CD4-positive, alpha-beta T cell treated with Interleukin-6 at 100 ng/mL for 8 hours (primary cell): Measurements from ENCODE around the gene LMX1A.

ENCODE experiments used
- DNase-seq: peaks from one replicate; pipeline ENCODE4 v3.0.0-alpha.2; 2020; ENCODE audit warnings: mixed read lengths, low spot score

The LMX1A gene

GRCh38 chr1:165325460-165326203, 30.9 kb downstream of the LMX1A start:
- DNase-seq: no peak

- no peak for DNase-seq
These were observed 32.5 kb downstream of the LMX1A start for GRCh38 chr1:165324050-165324449.

- no peak for DNase-seq
These were observed 38.9 kb downstream of the LMX1A start for GRCh38 chr1:165317612-165318011.

GRCh38 chr1:165316153-165316772, 40.3 kb downstream of the LMX1A start:
- DNase-seq: no peak

GRCh38 chr1:165315481-165315880, 41.0 kb downstream of the LMX1A start:
- no peak for DNase-seq

GRCh38 chr1:165313903-165314302, 42.6 kb downstream of the LMX1A start:
- no peak for DNase-seq

- DNase-seq: no peak
These were observed 43.9 kb downstream of the LMX1A start for GRCh38 chr1:165312591-165312990.

- no peak for DNase-seq
These were observed 49.7 kb downstream of the LMX1A start for GRCh38 chr1:165306543-165307434.

GRCh38 chr1:165303386-165303785, 53.1 kb downstream of the LMX1A start:
- DNase-seq: no peak

- DNase-seq: no peak
These were observed 56.1 kb downstream of the LMX1A start for GRCh38 chr1:165300400-165300903.

GRCh38 chr1:165298203-165298820, 58.2 kb downstream of the LMX1A start:
- no peak for DNase-seq

- no peak for DNase-seq
These were observed 60.3 kb downstream of the LMX1A start for GRCh38 chr1:165296205-165296604.

GRCh38 chr1:165290148-165290547, 66.4 kb downstream of the LMX1A start:
- DNase-seq: no peak

GRCh38 chr1:165289556-165289955, 67.0 kb downstream of the LMX1A start:
- no peak for DNase-seq

GRCh38 chr1:165288350-165289120, 68.0 kb downstream of the LMX1A start:
- DNase-seq: no peak

- DNase-seq: no peak
These were observed 68.7 kb downstream of the LMX1A start for GRCh38 chr1:165287781-165288180.

GRCh38 chr1:165287329-165287728, 69.2 kb downstream of the LMX1A start:
- DNase-seq: no peak

- DNase-seq: no peak
These were observed 72.1 kb downstream of the LMX1A start for GRCh38 chr1:165284454-165284853.

GRCh38 chr1:165281207-165281901, 75.2 kb downstream of the LMX1A start:
- no peak for DNase-seq

- no peak for DNase-seq
These were observed 76.6 kb downstream of the LMX1A start for GRCh38 chr1:165279882-165280281.

- DNase-seq: no peak
These were observed 80.2 kb downstream of the LMX1A start for GRCh38 chr1:165276314-165276713.
